Colonic mucosa (tissue), 4 donors: ENCODE results near the gene KLK15. TPM values are rescaled to one million over a fixed set of nuclear protein-coding genes. Genes with fewer than 3 reads are reported as not detected.

Experiments used
- DNase-seq: peaks from one replicate; pipeline ENCODE4 v3.0.0-alpha.2; 2020
- H3K27ac ChIP-seq: fragments of 200-600 bp; one replicate; pipeline ENCODE4 v1.8.0; 2021
- H3K27me3 ChIP-seq: fragments of 200-600 bp; one replicate; pipeline ENCODE4 v1.8.0; 2021
- H3K36me3 ChIP-seq: fragments of 200-600 bp; one replicate; pipeline ENCODE4 v1.8.0; 2021
- H3K4me1 ChIP-seq: fragments of 200-600 bp; one replicate; pipeline ENCODE4 v1.8.0; 2021; ENCODE audit warnings: mild to moderate bottlenecking
- H3K4me3 ChIP-seq: fragments of 200-600 bp; one replicate; pipeline ENCODE4 v1.8.0; 2021
- H3K9ac ChIP-seq, 2 donors: one replicate each; pipeline ENCODE4 v1.7.0; 2013; ENCODE audit warnings: control low read depth in 2 of 2, low read depth in 2 of 2, low read length in 2 of 2
- H3K9me3 ChIP-seq: fragments of 200-600 bp; one replicate; pipeline ENCODE4 v1.8.0; 2021
- intact Hi-C: fragments of 100-400 bp; cut with DNase I; formaldehyde crosslinking; loops from one replicate; pipeline ENCODE4 v1.14.1; 2022
- total RNA-seq, 2 donors: library from RNA; stranded (reverse); fragmentation: NEBNext Ultra II Directional in 1 of 2; extraction: Animal tissue kit (Norgen Biotek cat#: 25700) in 1 of 2; gene quantifications; one replicate each; pipeline ENCODE4 v1.2.1, GENCODE V29; 2021
- TF ChIP-seq, protein P1 (sequence below): fragments of 200-600 bp; IDR thresholded peaks from one replicate; pipeline ENCODE4 v1.8.0; 2022; ENCODE audit warnings: antibody characterized with exemption, mild to moderate bottlenecking
- donor health status: healthy.
- donor health status: DM: no; HTN: no; CAD: no.
- donor health status: DM: no; HTN: no; CAD: no.

KLK15 gene
- total RNA-seq, 2 donors from 2014 or later: 2.9 to 3.6 TPM

DNA sequence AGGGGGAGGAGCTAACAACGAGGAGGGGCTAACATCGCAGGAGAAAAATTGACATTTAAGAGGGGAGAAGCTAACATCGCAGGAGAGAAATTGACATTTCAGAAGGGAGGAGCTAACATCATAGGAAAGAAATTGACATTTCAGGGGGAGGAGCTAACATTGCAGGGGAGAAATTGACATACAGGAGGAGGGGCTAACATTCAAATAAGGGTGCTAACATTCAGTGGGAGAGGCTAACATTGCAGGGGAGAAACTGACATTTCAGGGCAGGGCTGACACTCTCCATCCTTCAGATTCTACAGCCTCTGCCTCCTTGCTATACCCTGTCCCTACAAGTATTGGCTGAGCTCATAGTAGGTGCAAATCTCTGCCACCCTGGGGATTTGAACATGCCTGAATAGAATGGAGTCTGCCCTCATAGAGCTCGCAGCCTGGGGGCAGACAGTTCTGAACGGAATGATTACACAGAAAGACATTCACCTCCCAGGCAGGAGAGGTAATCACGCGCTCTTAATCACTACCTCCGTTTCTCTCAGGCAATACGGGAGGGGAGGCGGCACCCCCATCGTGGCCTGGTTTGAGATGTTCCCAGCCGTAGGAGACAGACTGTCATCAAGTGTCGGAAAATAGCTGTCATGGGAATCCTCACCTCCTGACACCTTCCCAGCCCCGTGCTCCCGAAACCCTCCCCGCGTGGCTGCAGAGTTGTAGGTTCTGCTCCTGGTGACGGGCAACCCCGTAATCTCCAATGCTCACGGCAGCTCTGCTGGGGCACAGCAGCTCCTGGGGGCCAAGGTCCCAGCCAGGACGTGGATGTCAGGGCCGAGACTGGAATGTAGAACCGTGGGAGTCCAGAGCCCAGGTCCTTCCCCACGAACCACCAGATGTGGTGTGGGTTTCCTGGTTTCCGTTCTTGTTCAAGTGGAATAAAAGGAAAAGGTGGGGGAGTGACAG, 53.6 kb downstream of the KLK15 start:
- H3K36me3 ChIP-seq: no peaks in the 10 kb centered on the region
- H3K27ac ChIP-seq: no peak overlapping the region
- TF ChIP-seq, protein P1, sequence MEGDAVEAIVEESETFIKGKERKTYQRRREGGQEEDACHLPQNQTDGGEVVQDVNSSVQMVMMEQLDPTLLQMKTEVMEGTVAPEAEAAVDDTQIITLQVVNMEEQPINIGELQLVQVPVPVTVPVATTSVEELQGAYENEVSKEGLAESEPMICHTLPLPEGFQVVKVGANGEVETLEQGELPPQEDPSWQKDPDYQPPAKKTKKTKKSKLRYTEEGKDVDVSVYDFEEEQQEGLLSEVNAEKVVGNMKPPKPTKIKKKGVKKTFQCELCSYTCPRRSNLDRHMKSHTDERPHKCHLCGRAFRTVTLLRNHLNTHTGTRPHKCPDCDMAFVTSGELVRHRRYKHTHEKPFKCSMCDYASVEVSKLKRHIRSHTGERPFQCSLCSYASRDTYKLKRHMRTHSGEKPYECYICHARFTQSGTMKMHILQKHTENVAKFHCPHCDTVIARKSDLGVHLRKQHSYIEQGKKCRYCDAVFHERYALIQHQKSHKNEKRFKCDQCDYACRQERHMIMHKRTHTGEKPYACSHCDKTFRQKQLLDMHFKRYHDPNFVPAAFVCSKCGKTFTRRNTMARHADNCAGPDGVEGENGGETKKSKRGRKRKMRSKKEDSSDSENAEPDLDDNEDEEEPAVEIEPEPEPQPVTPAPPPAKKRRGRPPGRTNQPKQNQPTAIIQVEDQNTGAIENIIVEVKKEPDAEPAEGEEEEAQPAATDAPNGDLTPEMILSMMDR: no peak
- H3K9ac ChIP-seq: no peak overlapping the region
- intact Hi-C loops: loop anchor here (5.0 kb wide), 3 partner anchors 72 to 412 kb away; partner anchors contain the start of gene NAPSA
- H3K4me1 ChIP-seq: no peaks in the 10 kb centered on the region
- no peaks in the 10 kb centered on the region for H3K9me3 ChIP-seq
- DNase-seq: no peak
- H3K27me3 ChIP-seq: peaks cover 13% of the 10 kb centered on the region
- no peak overlapping the region for H3K4me3 ChIP-seq

DNA sequence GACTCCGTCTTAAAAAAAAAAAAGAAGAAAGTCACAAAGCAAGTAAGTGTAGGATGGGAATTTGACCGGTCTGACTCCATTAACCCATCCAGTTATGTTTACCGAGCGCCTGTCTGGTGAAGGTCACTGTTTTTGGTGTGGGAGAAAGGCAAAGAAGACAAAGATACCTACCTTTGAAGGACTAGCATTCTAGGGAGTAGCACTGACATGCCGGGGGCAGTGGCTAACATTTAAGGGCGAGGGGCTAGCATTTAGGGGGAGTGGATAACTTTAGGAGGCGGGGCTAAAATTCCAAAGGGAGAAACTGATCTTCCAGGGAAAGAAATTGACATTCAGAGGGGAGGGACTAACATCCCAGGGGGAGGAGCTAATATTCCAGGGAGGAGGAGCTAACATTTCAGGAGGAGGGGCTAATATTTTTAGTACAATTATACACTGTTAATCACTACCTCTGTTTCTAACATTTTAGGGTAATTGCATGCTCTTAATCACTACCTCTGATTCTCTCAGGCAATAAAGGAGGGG, 54.4 kb downstream of the KLK15 start:
- Histone ChIP-seq H3K27ac (no peak overlapping the region), H3K36me3 (no peaks in the 10 kb centered on the region), H3K27me3 (peaks cover 13% of the 10 kb centered on the region), H3K9me3 (no peaks in the 10 kb centered on the region), H3K9ac (no peak overlapping the region), H3K4me3 (no peak overlapping the region), H3K4me1 (no peaks in the 10 kb centered on the region)
- intact Hi-C loops: no loop called here
- TF ChIP-seq, protein P1: no peak
- no peak for DNase-seq

DNA sequence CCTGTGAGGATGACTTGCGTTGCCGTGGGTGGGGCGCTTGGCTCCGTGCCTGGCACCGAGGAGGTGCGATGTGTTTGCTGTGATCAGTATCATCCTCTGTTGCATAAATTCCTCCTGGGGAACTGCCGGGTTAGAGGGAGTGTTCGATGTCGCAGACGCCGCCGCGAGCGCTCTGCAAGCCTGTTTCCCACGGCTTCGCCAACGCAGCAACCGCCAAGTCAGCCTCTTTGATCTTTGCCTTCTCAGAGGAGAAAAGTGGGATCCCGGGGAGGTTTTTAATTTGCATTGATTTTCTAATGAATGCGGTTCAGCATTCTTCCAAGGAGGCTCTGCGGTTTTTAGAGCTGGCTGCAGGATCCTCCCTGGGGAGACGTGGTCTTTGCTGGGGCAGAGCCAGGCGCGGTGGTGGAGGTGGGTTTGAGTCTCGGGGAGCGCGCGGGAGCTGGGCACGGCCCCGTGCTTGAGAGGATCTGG, 55.5 kb downstream of the KLK15 start:
- no peak for DNase-seq
- intact Hi-C loops: no loop called here

DNA sequence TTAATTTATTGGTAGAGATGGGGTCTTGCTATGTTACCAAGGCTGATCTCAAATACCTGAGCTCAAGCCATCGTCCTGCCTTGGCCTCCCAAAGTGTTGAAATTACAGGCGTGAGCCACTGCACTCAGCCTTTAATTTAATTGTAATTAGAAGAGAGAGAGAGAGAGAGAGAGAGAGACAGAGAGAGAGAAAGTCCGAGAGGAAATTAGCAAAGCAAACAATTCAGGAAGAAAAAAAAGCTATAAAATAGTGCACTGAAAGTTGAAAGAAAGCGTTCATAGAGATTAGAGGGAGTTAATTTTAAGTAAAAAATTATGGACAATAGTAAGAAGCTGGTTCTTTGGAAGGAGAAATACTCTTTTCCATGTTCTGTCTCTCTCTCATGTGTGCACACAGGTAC, 56.1 kb downstream of the KLK15 start:
- Histone ChIP-seq H3K27ac (no peak overlapping the region), H3K4me3 (no peak overlapping the region), H3K9me3 (no peaks in the 10 kb centered on the region), H3K4me1 (no peaks in the 10 kb centered on the region), H3K9ac (no peak overlapping the region), H3K36me3 (no peaks in the 10 kb centered on the region), H3K27me3 (peaks cover 13% of the 10 kb centered on the region)
- intact Hi-C loops: no loop called here
- no peak for DNase-seq
- TF ChIP-seq, protein P1: no peak

More for the DNA sequence above, 55.5 kb downstream of the KLK15 start:
- Histone ChIP-seq H3K4me1 (no peaks in the 10 kb centered on the region), H3K9ac (no peak overlapping the region), H3K36me3 (no peaks in the 10 kb centered on the region), H3K4me3 (no peak overlapping the region), H3K27me3 (peaks cover 13% of the 10 kb centered on the region), H3K9me3 (no peaks in the 10 kb centered on the region), H3K27ac (no peak overlapping the region)
- TF ChIP-seq, protein P1: no peak

DNA sequence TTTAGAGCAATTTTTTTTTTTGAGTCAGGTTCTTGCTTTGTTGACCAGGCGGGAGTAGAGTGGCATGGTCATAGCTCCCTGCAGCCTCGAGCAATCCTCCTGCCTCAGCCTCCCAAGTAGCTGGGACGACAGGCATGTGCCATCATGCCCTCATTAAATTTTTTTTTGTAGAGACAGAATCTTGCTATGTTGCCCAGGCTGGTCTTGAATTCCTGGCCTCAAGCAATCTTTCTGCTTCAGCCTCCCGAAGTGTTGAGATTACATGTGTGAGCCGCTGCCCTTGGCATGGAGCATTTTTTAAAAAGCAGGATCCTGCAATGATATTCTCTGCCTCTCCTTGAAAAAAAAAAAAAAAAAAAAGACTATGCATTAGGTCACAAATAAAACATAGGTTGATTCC, 57.2 kb downstream of the KLK15 start:
- intact Hi-C loops: no loop called here
- Histone ChIP-seq H3K27ac (no peak overlapping the region), H3K9me3 (no peaks in the 10 kb centered on the region), H3K9ac (no peak overlapping the region), H3K4me1 (no peaks in the 10 kb centered on the region), H3K36me3 (no peaks in the 10 kb centered on the region), H3K4me3 (no peak overlapping the region), H3K27me3 (peaks cover 10% of the 10 kb centered on the region)
- no peak for DNase-seq
- TF ChIP-seq, protein P1: no peak

Other genes starting within 250 kb of the KLK15 start
- gene SYT3, start 193.7 kb downstream of the KLK15 start, total RNA-seq: under 1 TPM in 1 of 2 donors, not detected in 1; 0.13 TPM
- not detected for gene C19orf81, start 184.1 kb downstream of the KLK15 start, total RNA-seq
- gene SHANK1, start 113.8 kb downstream of the KLK15 start, total RNA-seq: under 1 TPM; 0.22 to 0.29 TPM
- gene CLEC11A, start 110.2 kb downstream of the KLK15 start, total RNA-seq: 1 to 10 TPM; 4.5 to 5.1 TPM
- gene GPR32, start 63.1 kb downstream of the KLK15 start, total RNA-seq: not detected
- gene ACP4, start 43.2 kb downstream of the KLK15 start, total RNA-seq: not detected
- gene KLK1, start 9.8 kb downstream of the KLK15 start, total RNA-seq: 100 to 1,000 TPM; 104 to 130 TPM
- 1 to 10 TPM; 2.4 to 2.5 TPM for gene KLK3, start 21.3 kb upstream of the KLK15 start, total RNA-seq
- gene KLK2, start 39.9 kb upstream of the KLK15 start, total RNA-seq: not detected
- 1 to 10 TPM; 1.2 to 2.0 TPM for gene KLK4, start 77.8 kb upstream of the KLK15 start, total RNA-seq
- gene KLK5, start 119.5 kb upstream of the KLK15 start, total RNA-seq: not detected
- gene KLK6, start 136.0 kb upstream of the KLK15 start, total RNA-seq: not detected
- not detected for gene KLK7, start 150.3 kb upstream of the KLK15 start, total RNA-seq
- not detected for gene KLK8, start 168.0 kb upstream of the KLK15 start, total RNA-seq
- 1 to 10 TPM in 1 of 2 donors, under 1 TPM in 1; 0.40 to 1.1 TPM for gene KLK10, start 186.1 kb upstream of the KLK15 start, total RNA-seq
- gene KLK11, start 193.0 kb upstream of the KLK15 start, total RNA-seq: under 1 TPM; 0.88 to 0.94 TPM
- gene KLK12, start 201.4 kb upstream of the KLK15 start, total RNA-seq: 1 to 10 TPM in 1 of 2 donors, under 1 TPM in 1; 0.64 to 1.4 TPM
- not detected for gene KLK13, start 231.5 kb upstream of the KLK15 start, total RNA-seq
- gene KLK14, start 249.3 kb upstream of the KLK15 start, total RNA-seq: under 1 TPM in 1 of 2 donors, not detected in 1; 0.52 TPM